Effector CD4-positive, alpha-beta T cell (primary cell): ENCODE results near the gene TMEM270.

Experiments used
- DNase-seq: peaks from one replicate; pipeline ENCODE4 v3.0.0-alpha.2; 2020

TMEM270 gene

GRCh38 chr7:73890555-73891147, 29.7 kb downstream of the TMEM270 start:
- DNase-seq, result no peak

DNA sequence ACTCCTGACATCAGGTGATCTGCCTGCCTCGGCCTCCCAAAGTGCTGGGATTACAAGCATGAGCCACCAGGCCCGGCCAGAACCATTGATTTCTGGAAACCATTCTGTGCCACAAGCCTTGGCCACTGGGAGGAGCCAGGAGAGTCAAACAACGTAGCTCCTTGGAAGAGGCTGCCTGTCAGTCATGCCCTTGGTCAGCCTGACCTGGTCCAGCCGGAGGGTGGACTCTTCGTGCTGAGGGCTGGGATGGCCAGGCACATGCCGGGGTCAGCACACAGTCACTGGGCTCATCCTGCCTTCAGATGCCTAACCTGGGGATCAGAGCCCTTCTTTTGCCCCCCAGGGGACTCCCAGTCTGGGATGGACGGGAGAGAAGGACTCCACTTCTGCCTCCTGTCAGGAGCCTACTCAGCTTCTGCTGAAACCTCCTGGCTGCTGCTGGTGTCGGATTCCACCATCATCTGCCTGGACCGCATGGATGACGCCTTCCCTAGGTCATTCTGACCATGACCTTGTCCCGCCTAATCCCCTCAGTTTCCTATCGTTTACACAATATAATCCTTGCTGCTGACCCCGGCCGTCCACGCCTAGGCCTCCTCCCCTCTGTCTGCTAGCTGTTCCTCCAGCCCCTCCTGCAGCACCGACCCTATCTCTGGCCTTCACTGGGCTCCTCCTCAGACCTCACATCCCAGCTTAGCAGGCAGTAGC, 30.4 kb downstream of the TMEM270 start:
- no peak for DNase-seq

DNA sequence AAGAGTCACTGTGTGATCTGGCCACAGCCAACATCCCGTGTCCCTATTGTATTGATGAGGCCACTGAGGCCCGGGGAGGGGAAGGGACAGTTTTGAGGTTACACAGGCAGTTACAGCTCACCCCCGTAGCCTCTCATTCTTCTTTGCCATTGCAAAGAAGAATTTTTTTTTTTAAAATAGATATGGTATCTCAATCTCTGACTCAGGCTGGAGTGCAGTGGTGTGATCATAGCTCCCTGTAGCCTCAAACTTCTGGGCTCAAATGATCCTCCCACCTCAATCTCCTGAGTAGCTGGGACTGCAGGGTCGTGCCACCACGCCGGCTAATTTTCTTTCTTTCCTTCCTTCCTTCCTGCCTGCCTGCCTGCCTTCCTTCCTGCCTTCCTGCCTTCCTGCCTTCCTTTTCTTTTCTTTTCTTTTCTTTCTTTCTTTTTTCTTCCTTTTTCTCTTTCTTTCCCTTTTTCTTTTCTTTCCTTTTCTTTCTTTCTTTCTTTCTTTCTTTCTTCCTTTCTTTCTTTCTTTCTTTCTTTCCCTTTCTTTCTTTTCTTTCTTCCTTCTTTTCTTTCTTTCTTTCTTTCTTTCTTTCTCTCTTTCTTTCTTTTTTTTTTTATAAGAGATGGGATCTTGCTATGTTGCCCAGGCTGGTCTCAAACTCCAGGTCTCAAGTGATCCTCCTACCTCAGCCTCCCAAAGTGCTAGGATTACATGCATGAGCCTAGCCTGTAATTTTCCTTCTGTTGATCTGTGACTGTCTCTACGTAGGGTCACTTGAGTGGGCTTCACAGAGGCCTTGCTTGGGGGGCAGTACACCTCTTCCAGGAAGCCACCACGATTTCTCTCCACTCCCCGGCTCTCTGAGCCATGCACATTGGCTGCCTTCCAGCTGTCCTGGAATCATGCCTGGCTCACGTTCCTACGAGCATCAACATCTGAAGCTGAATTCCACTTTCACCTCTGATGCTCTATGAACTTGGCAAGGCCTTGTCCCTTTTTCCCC, 31.3 kb downstream of the TMEM270 start:
- DNase-seq, result no peak

DNA sequence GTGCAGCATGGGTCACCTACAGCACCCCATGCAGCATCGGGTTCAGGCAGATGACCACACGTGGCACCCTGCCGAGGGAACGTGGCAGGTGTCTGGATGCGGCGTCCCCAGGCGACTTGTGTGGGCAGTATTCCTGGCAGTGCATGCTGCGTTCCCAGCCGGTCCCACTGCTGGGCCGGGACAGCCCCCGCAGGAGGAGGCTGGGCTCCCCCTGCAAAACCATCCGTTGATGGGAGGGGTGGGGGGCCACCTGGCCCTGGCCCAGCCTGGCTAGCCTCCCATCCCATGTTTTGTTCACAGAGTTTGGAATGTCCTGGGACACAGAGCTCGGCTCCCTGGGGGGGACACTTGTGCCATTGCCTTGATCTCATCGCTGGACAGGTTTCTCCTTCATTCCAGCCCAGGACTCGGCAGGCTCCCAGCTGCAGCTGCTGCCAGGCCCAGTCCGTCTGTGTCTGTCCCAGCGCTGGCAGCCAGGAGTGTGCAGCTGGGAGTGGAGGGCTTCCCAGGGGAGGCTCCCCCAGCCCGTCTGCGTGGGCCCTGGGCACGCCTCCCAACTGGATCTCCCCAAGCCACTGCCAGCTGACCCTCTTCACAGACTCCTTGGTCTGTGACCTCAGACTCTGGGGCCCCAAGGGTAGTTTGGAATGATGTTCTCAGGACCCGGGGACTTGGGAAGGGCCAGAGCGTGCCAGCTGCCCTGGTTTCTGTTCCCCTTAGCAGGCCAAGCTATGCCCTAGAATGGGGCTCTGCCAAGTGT, 32.6 kb downstream of the TMEM270 start:
- no peak for DNase-seq

- DNase-seq, result no peak
Measured at GRCh38 chr7:73894166-73894565, 33.2 kb downstream of the TMEM270 start.

- DNase-seq, result no peak
Measured at GRCh38 chr7:73894733-73895551, 34.0 kb downstream of the TMEM270 start.

DNA sequence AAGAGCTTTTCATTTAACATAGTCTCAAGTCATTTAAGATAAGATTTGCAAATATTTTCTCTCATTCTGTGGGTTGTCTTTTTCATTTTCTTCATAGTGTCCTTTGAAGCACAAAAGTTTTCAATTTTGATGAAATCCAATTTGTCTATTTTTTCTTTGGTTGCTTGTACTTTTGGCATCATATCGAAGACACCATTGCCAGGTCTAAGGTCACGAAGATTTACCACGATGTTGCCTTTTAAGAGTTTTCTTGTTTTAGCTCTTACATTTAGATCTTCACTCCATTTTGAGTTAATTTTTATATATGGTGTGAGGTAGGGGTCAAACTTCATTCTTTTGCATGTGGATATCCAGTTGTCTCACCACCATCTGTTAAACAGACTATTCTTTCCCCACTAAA, 34.7 kb downstream of the TMEM270 start:
- no peak for DNase-seq

DNA sequence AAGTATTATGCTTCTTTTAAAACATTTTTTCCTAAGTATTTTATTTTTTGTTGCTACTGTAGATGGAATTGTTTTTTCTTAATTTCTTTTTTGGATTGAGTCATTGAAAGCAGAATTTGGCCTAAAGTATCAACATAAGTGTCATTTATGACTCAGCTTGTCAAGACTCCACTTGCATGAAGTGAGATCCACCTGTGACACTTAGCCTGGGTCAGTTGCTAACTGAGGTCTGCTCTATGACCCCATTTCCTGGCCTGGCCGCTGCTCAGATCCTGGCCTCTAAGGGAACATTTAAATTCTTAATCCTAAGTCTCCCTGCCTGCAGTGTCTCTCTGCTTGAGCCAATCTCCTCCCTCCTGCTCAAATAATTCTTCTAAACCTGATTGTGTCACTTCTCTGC, 35.5 kb downstream of the TMEM270 start:
- no peak for DNase-seq

DNA sequence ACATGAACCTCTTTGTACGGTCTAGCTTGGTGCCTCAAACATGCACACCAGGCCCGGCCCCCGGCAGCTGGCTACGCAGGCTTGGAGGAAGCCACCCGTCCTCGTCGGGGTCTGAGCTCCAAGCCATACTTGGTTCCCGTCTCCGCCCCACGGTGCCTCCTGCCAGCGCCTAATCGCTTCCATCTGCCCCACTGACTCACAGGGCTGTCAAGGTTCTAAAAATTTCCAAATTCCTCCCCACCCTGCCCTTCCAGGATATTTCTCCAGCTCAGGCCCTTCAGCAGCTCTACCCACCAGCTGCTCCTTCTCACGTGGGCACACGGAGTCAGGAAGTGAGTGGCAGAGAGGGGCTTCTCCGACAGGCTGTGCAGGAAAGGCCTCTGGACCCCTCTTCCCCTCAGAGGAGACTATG, 38.8 kb downstream of the TMEM270 start:
- no peak for DNase-seq

- DNase-seq, result no peak
Measured at GRCh38 chr7:73900286-73900685, 39.3 kb downstream of the TMEM270 start.

GRCh38 chr7:73901231-73901822, 40.4 kb downstream of the TMEM270 start:
- no peak for DNase-seq

DNA sequence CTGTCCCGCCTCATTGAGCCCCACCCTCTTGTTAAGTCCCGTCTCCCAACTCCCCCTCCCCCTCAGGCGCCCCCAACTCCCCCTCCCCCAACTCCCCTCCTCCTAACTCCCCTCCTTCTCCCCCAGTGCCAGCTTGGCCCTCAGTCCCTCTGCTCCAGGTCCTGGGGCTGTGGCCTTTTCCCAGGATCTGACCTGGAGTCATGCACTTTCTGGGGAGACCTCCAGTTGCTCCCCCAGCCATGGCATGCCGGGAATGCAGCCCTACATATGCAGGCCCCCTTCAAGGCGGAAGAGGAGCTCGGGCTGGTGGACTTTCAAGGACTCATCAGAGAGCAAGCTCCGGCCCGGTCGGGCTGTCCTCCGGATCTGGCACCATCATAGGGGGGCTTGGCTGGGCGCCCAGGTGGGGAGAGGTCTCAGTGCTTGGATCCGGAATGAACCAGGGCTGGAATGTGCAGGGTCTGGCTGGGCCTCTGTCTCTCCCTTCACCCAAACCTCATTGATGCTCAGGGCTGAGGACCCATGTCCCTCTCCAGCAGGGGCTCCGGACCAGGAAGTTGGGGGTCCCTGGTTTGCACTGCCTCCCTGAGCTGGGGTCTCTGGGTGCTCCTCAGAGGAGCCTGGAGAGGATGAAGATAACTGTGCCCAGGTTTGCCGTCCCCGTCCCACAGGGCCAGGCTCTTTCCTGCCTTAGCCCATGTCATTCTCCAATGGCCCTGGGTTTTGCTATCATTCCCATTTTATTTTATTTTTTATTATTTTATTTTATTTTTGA, 41.1 kb downstream of the TMEM270 start:
- no peak for DNase-seq

GRCh38 chr7:73903321-73904218, 42.6 kb downstream of the TMEM270 start:
- no peak for DNase-seq

GRCh38 chr7:73904219-73905137, 43.5 kb downstream of the TMEM270 start:
- DNase-seq, result no peak

DNA sequence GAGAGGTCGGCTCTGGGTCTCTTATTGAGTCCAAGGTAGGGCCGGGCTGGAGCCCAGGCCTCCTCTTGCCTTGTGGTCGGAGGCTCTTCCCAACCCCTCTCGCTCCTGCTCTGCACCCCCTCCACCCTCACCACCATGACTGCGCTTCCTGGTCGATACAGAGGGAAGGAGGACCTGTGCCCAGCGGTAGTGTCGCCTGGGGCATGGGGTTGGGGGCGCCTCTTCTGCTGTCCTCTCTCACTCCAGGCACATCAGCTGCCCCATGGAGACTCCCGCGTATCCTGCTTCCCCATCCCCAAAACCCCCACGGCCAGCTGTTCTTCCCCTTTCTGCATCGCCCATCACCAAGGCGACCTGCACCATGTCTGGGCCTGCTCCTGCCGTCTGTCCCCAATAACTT, 44.4 kb downstream of the TMEM270 start:
- DNase-seq, result no peak

DNA sequence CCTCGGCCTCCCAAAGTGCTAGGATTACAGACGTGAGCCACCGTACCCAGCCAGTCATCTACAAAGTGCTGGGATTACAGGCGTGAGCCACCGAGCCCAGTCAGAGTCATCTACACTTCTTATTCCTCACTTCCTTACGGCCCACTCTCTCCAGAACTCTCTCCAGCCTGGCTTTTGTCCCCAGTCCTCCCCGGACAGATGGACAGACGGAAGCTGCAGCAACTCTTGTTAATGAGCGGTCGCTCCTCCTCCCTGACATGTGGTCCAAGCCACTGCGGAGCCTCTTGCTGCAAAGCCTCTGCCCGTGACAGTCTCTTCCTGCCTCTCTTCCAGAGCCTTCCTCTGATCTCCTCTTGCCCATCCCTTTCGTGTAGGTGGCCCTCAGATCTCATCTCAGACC, 45.9 kb downstream of the TMEM270 start:
- DNase-seq, result no peak

- no peak for DNase-seq
Measured at GRCh38 chr7:73907554-73908122, 46.7 kb downstream of the TMEM270 start.

DNA sequence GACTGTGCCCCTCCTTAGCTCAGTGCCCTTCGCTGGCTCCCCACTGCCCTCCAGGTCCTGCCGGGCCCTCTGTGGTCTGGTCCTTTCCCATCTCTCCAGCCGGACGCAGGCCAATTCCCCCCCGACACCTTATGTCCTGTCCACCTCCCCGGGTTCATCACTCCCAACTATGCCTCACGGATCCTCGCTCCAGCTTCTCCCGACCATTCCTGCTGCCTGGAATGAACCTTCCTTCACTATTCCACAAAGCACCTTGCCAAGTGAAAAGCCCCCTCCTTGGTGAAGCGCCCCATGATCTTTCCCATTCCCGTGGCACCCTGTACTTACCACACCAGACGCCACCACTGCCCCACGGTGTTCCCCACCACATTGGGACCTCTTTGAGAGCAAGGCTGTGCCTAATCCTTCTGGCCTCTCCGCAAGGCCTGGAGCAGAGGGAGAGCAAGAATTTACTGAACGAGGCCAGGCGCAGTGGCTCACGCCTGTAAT, 47.2 kb downstream of the TMEM270 start:
- no peak for DNase-seq
